Stimulated activated CD8-positive, alpha-beta memory T cell treated with anti-CD3 and anti-CD28 coated beads, Interleukin-2, amount 100 ng/mL, for 48 hours (primary cell): Measurements from ENCODE around the gene ARID5A.
"Not testable (repeated sequence)": the region's sequence is repeated elsewhere in the genome, so short reads cannot be mapped to it uniquely, and the experiment has no call there.

Experiments used
- DNase-seq, 2 donors: peaks; one replicate each; pipeline ENCODE4 v3.0.0-alpha.2; 2020; ENCODE audit warnings: low read depth in 2 of 2

ARID5A gene, protein sequence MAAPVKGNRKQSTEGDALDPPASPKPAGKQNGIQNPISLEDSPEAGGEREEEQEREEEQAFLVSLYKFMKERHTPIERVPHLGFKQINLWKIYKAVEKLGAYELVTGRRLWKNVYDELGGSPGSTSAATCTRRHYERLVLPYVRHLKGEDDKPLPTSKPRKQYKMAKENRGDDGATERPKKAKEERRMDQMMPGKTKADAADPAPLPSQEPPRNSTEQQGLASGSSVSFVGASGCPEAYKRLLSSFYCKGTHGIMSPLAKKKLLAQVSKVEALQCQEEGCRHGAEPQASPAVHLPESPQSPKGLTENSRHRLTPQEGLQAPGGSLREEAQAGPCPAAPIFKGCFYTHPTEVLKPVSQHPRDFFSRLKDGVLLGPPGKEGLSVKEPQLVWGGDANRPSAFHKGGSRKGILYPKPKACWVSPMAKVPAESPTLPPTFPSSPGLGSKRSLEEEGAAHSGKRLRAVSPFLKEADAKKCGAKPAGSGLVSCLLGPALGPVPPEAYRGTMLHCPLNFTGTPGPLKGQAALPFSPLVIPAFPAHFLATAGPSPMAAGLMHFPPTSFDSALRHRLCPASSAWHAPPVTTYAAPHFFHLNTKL

DNA sequence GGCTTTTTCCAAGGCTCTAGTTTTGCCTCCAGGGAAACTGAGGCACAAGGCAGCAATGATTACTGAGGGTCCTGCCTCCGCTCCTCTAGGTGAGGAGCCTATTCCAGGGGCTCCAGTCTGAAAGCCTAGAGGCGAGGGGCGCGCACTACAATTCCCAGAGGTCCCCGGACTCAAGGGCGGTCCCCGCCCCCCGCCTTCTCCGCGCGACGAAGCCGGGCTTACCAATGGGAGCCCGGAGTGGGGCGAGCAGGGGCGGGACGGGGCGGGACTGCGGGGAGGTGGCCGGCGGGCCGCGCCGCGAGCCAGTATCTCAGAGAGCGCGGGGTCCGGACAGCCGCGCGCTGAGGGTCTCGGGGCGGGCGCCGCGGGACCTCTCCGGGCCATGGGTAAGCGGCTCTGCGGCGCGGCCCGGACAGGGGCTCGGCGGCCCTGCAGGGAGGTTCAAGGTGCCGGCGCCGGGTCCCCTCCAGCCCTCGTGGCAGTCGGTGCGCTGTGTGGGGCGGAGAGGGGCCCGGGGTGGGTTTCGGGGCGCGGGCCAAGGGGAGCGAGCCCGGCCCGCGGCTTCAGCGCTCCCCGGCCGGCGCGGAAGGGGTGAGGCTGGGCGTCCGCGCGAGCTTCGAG, at the start of gene ARID5A:
ARID5A (plus strand) TSS at position 308 of the 621 bp plus-strand sequence; CDS start at position 383, 75 bp downstream.
- peak; percentile 90 to 92 for DNase-seq

DNA sequence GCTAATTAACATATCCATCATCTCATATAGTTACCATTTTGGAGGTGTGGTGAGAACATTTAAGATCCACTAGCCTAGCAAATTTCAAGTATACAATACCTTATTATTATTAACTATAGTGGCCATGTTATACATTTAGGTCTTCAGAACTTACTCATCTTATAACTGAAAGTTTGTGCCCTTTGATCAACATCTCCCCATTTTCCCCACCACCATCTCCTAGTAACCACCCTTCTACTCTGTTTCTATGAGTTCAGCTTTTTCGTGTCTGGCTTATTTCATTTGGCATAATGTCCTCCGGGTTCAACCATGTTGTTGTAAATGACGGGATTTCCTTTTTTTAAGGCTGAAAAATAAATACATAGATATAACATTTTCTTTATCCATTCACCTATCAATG, 47.3 kb upstream of the ARID5A start:
- DNase-seq: no peak

DNA sequence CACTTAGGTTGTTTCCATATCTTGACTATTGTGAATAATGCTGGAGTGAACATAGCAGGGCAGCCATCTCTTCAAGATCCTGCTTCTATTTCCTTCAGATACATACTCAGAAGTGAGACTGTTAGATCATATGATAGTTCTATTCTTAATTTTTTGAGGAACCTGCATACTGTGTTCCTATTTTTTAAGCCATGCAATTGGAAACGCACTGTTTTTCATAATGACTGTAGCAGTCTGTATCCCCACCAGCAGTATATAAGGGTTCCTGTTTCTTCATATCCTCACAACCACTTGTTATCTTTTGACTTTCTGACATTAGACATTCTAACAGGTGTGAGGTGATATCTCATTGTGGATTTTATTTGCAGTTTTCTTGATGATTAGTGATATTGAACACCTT, 46.9 kb upstream of the ARID5A start:
- no peak for DNase-seq

DNA sequence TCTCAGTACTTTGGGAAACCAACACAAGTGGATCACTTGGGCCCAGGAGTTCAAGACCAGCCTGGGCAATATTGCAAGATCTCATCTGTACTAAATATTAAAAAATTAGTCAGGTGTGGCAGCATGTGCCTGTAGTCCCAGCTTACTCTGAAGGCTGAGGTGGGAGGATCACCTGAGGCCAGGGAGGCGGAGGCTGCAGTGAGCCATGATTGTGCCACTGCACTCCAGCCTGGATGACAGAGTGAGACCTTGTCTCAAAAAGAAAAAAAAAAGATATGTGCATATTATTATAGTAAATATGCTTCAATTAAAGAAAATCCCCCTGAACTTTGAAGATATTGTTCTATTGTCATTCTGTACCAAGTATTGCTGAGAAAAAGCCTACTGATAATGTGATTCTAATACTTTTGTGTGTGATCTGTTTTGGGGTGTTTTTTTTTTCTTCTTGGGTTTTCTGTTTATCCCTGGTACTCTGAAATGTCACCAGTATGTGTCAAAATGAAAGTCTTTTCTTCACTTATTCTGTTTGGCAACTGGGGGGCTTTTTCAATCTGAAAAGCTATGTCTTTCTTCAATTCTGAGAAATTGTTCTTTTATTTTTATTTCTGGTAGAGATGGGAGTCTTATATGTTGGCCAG, 44.6 kb upstream of the ARID5A start:
- no peak for DNase-seq

DNA sequence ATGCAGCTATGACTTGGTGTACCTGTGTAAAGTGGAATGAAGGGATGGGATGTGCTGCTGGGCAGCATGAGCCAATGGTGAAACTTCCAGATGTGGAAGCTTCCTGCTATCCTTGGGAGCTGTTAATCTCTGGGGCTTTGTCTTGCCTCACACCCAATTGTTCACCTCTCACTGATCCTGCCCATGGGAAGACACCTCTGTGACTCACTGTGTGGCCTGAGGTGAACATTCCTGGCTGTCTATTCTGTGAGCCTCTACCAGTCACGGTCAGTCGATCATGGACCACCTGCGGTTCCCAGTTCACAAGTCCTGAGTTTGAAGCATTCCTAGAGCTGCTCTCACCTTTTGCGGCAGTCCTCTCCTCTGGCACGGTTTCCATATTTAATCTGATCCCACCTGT, 43.5 kb upstream of the ARID5A start:
- no peak for DNase-seq

DNA sequence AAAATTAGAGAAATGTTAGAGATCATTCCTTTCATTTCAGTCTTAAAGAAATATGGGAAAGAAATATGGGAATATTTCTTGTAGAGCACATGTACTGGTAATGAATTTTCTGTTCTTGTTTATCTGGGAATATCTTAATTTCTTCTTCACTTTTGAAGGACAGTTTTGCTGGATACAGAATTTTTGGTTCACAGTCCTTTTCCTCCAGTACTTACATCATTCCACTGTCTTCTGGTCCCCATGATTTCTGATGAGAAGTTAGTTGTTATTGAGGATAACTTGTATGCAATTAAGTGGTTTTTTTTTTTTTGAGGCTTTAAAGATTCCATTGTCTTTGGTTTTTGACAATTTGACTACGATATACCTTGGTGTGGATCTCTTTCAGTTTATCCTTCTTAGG, 42.4 kb upstream of the ARID5A start:
- DNase-seq: no peak

DNA sequence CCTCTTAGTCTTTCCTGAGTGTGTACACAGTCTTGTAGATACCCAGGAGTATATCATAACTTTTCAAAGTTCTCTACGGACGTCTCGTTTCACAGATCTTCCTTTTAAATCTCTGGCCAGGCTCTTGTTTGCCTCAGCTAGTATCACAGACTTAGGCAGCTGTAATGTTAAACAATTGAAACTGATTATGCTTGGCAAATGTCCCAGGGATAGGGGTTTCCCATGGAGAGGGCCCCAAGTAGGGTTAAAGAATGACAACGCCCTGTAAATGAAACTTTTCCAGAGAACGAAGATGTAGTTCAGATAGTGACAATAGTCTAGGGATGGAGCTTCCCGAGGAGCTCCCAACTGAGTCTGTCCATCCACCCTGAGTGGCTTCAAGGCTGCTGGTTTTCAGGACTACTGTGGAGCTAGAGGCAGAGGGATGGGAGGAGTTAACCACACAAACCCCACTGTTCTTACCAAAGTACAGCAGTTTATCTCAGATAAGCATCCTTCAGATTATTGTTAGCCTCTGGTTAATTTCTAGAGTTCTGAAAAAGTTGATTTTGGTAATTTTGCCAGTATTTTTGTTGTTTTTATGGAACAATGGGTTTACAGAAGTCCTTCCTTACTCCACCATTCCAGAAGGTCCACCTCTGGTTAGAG, 40.4 kb upstream of the ARID5A start:
- DNase-seq: no peak

DNA sequence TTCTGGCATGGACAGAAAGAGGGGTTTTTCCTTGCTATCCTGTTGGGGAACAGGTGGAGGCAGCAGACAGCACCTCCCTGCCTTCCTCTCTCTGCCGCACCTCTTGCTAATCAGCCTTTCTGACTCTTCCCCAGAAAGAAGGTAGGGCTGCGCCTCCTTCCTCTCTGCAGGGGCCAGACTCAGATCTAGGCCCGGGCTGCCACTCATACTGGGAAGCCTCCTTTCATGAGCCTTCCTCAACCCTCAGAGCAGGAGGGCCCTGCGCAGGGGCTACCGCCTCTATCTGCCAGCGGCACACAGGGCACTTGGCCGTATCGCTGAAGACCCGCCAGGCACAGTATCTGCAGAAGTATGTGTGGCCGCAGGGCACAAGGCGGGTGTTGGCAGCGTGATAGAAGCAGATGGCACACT, 38.5 kb upstream of the ARID5A start:
- DNase-seq: no peak

DNA sequence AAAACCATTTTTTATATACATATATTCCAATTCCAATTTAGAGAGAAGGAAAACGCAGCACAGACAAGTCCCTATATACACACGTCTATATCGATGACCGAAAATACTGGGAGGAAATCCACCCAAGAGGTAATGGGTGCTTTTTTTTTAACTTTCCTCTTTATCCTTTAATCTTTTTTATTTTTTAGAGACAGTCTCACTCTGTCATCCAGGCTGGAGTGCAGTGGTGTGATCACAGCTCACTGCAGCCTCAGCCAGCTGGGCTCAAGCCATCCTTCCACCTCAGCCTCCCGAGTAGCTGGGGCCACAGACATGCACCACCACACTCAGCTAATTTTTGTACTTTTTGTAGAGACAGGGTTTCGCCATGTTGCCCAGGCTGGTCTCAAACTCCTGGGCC, 37.9 kb upstream of the ARID5A start:
- DNase-seq: not testable (repeated sequence)

DNA sequence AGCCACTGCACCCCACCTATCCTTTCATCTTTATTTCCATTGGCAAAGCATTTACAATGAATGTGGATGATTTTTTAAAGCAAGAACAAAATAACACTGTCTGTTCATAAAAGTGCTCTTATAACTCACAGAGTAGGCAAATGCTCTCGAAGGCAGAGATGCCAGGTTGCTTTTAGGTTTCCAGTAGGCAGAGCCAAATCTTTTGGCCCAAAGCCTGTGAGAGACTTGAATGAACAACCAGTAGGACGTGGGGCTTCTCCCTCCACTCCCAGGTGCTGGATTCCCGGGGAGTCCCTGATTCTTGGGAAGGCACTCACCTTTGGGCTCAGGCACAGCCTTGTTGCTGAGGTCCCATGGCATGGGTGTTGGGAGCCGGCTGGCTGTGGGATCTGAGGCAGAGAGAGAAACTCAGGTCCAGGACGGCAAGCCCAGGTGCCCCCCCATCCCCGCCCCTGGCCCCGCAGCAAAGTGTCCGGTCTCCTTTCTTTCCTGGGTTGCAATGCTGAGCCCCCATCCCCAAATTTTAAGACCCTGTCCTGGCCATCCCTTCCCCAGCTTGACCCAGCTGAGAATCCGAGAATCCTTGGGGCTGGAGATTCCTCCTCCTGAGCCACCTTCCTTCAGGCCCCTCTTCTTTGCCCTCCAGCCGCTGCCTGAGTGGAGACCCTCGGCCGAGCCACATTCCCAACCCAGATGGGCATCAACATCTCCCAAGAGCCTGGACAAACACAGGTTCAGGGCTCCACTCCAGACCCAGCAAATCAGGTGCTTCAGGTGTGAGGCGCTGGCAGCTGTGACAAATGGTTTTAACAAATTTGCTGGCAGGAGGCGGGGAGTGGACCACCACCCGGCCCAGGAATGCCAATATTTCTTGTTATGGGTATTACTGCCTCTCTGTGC, 37.2 kb upstream of the ARID5A start:
- no peak for DNase-seq

DNA sequence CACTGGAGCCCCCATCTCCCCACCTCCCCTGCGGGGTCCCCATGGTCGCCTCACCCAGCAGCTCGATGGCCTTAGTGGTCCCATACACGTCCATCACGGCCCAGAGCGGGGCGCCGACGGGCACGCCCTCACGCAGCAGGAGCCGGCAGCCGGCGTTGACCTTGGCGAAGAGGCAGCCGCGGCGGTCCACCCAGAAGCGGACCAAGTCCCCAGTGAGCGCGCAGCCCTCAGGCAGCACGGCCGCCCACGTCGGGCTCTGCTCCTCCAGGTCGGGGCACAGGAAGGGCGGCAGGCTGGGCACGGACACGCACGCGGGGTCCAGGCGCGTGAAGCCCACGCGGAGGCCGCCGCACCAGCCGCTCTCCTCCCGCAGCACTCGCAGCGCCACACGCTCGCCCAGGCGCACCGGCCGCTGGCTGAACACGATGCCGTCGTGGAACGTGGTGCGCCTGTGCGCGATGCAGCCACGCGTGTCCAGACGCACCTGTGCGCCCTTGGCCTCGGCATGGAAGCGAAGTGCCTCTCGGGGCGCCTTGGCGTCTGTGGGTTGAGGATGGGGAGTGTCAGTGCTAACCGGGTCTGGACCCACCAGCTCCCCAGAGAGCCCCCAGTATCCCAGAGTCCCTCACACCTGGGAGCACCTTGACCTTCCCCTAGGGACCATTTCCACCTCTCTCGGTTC, 36.0 kb upstream of the ARID5A start:
- no peak for DNase-seq

DNA sequence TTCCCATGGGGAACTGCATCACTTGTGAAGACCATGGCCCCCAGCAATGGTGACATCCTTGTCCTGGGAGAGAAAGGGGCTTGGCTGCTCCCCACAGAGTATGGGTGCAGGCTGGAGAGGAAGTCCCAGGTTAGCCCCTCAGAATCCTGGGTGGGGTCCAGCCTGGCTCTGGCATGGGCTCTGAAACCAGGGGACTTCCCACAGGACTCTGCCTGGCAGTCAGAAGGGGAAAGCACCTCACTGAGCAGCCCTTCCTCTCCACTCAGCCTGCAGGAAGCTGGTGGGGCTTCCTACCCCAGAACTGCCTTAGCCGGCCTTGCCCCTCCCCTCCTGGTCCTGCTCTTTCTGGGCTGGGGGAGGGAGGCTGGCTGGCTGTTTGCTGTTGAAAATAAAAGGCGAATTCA, 35.1 kb upstream of the ARID5A start:
- DNase-seq: no peak

DNA sequence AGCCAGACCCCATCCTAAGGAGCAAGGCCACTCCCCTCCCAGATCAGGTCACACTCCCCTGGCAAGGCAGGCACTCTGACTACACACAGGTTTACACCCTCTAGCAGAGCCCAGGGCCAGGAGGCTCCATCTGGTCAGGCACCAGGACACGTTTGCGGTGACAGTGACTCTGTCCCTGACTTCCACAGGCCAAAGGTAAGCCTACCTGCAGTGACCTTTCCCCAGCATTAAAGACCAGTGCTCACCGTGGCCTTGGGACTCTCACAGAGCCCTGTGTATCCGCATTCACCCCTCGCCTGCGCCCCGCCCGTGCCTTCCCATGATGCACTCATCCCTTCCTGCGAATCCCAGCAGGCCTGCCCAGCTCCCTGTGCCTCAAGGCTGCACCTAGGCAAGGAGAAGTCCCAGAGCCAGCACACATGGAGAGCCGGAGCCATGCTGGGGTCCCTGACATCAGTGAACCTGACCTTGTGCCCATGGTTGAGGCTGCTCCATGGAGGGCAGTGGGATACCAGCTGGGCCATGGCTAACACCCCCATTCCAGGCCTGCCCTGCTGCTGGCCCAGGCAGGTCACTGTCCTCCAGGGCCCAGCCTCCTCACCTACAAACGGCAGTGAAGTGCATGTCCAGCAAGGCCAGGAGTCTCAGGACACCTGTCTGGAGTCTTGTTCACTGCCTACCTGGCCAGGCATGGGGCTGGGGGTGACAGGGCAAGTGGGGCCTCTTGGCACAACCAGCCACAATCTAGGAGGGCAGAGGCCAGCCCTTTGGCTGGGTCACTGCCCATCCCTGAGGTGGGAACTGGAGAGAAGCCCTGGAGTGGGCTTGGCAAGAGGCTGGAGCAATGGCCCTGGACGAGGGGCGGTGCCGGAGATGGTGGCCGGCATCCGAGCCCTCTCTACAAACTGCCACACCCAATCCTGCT, 34.4 kb upstream of the ARID5A start:
- DNase-seq: no peak

DNA sequence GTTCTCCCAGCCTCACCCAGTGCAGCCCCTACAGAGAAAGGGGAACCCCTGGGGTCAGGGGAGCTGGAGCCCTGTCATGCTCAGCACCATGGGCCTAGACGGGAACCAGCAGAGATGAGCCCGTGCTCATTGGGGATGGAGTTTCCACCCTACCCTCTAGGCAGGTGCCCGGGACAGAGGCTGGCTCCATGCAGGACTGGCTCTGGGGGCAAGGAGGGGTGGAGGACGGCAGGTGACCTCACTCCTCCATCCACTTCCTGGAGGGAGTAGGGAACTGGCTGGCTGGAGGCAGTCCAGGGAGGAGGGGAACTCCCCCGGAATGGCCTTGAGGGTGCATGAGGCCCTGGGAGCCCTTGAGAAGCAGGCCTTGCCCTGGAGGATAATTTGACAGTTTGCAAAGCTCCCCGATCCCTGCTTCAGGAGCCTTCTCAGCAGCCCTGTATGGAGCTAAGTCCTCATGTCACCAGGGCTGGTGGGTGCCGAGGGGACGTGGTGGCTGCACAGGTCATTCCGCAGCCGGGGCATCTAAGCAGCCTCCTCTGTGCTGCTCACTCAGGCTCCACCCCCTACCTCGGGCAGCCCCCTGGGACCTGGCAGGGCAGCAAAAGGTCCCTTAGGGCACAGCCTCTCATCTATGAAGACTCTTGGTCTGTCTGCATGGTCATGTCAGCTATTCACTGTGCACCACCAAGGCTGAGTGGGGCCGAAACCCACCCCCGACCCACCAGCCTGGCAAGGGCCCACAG, 33.5 kb upstream of the ARID5A start:
- DNase-seq: no peak

DNA sequence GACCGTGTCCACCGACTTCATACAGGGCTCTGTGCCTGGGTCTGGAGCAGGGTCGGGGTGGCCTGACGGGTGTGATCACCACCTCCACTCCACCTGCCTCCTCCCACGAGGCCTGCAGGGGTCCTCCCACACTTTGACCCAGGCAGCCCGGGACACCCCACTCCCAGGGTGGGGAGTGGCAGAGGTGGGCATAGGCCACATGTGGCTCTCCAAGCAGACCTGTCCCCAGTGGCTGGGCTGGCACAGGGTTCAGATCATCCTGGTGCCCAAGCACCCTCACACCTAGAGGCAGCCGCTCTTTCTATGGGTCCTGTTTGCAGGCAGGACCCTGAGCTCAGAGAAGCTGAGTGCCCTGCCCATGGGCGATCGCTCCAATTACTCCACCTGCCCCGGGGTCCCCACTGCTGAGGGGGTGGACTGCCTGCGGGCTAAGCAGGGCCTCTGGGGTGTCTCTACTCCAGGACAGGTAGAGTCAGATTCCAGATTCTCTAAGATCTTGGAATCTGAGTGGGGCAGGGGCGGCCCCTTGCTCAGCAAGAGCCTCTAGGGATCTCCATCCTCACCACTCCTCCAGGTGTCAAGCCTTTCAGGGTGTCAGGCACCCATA, 32.8 kb upstream of the ARID5A start:
- DNase-seq: no peak

DNA sequence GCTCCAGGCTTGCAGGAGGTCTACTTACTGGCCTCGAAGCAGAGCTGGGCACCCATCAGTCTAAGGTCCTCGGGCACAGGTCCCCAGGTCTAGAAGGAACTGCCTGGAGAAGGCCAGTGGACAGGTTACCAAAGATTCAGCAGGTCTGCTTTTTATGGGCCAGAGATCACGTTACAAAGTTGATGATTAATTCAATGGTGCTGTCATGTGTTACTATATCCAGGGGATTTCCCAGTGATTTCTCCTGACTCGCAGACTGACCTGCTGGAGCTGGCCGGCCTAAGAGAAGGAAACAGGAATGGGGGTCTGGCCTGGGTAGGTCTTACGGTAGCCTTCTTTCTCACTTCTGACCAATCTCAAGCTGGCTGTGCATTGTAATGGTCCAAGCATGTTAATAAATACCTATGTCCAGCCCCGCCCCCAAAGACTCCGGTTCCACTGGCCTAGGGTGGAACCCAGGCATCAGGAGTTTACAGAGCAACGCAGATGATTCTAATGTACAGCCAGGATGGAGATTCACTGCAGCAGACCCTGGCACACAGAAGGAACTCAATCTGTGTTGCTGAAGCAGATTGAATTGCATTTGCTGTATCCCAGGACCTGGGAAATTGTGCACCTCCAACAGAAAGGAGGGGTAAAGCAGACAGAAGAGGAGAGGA, 31.2 kb upstream of the ARID5A start, which contains the start of gene NEURL3:
NEURL3 (minus strand) TSS at position 127 of the 659 bp plus-strand sequence; CDS start at position 56, 71 bp downstream.
- DNase-seq: no peak
